ENCODE results near the gene ALPL. TPM values are rescaled to one million over a fixed set of nuclear protein-coding genes. Genes with fewer than 3 reads are reported as not detected.

The ALPL gene
- total RNA-seq, 1 experiment from 2014 or later = 84.8 TPM

GRCh38 chr1:21546122-21546825 lies 37.1 kb downstream of the ALPL start:
- Histone ChIP-seq H2AFZ (ENCODE audit: low read length) (no peak overlapping the region), H3T11ph (ENCODE audit: low read length) (no peak overlapping the region), H4K8ac (replicated peaks; ENCODE audit: insufficient read length, low read depth, low read length) (no peak overlapping the region), H3K14ac (ENCODE audit: insufficient read depth, low read length) (no peak overlapping the region; the same call in 1 of the 2 replicates), H2BK120ac (ENCODE audit: low read depth, low read length, poor library complexity, severe bottlenecking) (no peak overlapping the region), H3K4me2 (ENCODE audit: insufficient read depth, insufficient read length, low read length) (no peak overlapping the region), H3K18ac (ENCODE audit: insufficient read length, low read depth, low read length) (no peak overlapping the region), H3K27ac (ENCODE audit: insufficient read length, low read depth, low read length) (no peak overlapping the region), H3K27me3 (ENCODE audit: insufficient read depth, low read length) (no peaks in the 10 kb centered on the region), H3K79me1 (ENCODE audit: insufficient read depth, low read depth, low read length, poor library complexity, severe bottlenecking) (peaks cover 6% of the 10 kb centered on the region), H4K91ac (ENCODE audit: insufficient read length, low read depth, low read length) (no peak overlapping the region), H2AK5ac (ENCODE audit: insufficient read length, low read length) (no peak overlapping the region), H3K9ac (ENCODE audit: extremely low read depth, insufficient read length, low read length) (no peak overlapping the region), H4K20me1 (ENCODE audit: control insufficient read depth, insufficient read depth, insufficient read length) (no peaks in the 10 kb centered on the region), H3K4me1 (ENCODE audit: insufficient read depth, low read length) (peaks cover 2% of the 10 kb centered on the region; the same call in 1 of the 2 replicates), H2BK20ac (ENCODE audit: low read depth, low read length, poor library complexity, severe bottlenecking) (no peak overlapping the region), H3K23me2 (ENCODE audit: insufficient read length, low read depth, low read length, poor library complexity, severe bottlenecking) (no peaks in the 10 kb centered on the region), H3K79me2 (ENCODE audit: insufficient read depth, low read length) (no peaks in the 10 kb centered on the region), H3K4ac (ENCODE audit: low read depth, low read length) (no peak overlapping the region), H2BK5ac (ENCODE audit: insufficient read length, low read length) (no peak overlapping the region), H2BK12ac (ENCODE audit: insufficient read length, low read depth, low read length) (peak overlapping the region; percentile 41), H2BK15ac (ENCODE audit: low read depth, low read length) (no peak overlapping the region), H3K9me3 (ENCODE audit: control insufficient read depth, low read depth, low read length) (no peaks in the 10 kb centered on the region), H3K23ac (ENCODE audit: insufficient read length, low read depth, low read length) (no peak overlapping the region), H4K5ac (ENCODE audit: insufficient read length, low read depth, low read length) (no peak overlapping the region), H3K56ac (ENCODE audit: insufficient read length, low read depth, low read length) (no peak overlapping the region)
- Mint-ChIP-seq H3K4me3 (no peak overlapping the region), H3K9me3 (no peaks in the 10 kb centered on the region), H3K27ac (peak overlapping the region in 1 of 3 experiments; percentile 4; a peak in 2 of 7 replicates), H3K36me3 (ENCODE audit: insufficient read depth in 1 of 3, low read depth in 3 of 3) (no peaks in the 10 kb centered on the region; a peak in 1 of 7 replicates), H3K27me3 (ENCODE audit: low read depth) (no peaks in the 10 kb centered on the region), H3K4me1 (peaks cover 20 to 29% of the 10 kb centered on the region in 2 experiments)
- no peak for TF ChIP-seq CTCF (conservative IDR thresholded peaks at IDR 0.05)
- 100% methylated on average over 3 of the region's 11 CpGs for WGBS (ENCODE audit: extremely low coverage, insufficient read length, low lambda C conversion rate)
- no peak for DNase-seq
